ENCODE results near the gene CPNE1.

GRCh38 chr20:35601990-35602389 is 62.7 kb downstream of the CPNE1 start:
- TF ChIP-seq POLR2A (IDR thresholded peaks at IDR 0.05) (no peak), CTCF (IDR thresholded peaks at IDR 0.05) (no peak)
